ENCODE results near the gene TSC22D1.
"Not testable (repeated sequence)": the region's sequence is repeated elsewhere in the genome, so short reads cannot be mapped to it uniquely, and the experiment has no call there.

Gene TSC22D1

GRCh38 chr13:44506251-44506650 lies 69.9 kb downstream of the TSC22D1 start:
- DNase-seq (ENCODE audit: low read depth): no peak

- no peak for DNase-seq (ENCODE audit: low read depth)
Observed at GRCh38 chr13:44504116-44504515, 72.0 kb downstream of the TSC22D1 start.

GRCh38 chr13:44498969-44499368 lies 77.2 kb downstream of the TSC22D1 start:
- DNase-seq (ENCODE audit: low read depth): no peak

- DNase-seq (ENCODE audit: low read depth): no peak
Observed at GRCh38 chr13:44498502-44498901, 77.6 kb downstream of the TSC22D1 start.

- DNase-seq (ENCODE audit: low read depth): no peak
Observed at GRCh38 chr13:44497801-44498200, 78.3 kb downstream of the TSC22D1 start.

GRCh38 chr13:44493213-44493812 lies 82.8 kb downstream of the TSC22D1 start:
- no peak for DNase-seq (ENCODE audit: low read depth)

- no peak for DNase-seq (ENCODE audit: low read depth)
Observed at GRCh38 chr13:44489751-44490150, 86.4 kb downstream of the TSC22D1 start.

GRCh38 chr13:44487989-44488388 lies 88.1 kb downstream of the TSC22D1 start:
- no peak for DNase-seq (ENCODE audit: low read depth)

- DNase-seq (ENCODE audit: low read depth): no peak
Observed at GRCh38 chr13:44484562-44485138, 91.5 kb downstream of the TSC22D1 start.

- DNase-seq (ENCODE audit: low read depth): no peak
Observed at GRCh38 chr13:44474122-44474910, 101.8 kb downstream of the TSC22D1 start.

- DNase-seq (ENCODE audit: low read depth): no peak
Observed at GRCh38 chr13:44471686-44472085, 104.4 kb downstream of the TSC22D1 start.

GRCh38 chr13:44470638-44471562 lies 105.2 kb downstream of the TSC22D1 start:
- DNase-seq (ENCODE audit: low read depth): no peak

GRCh38 chr13:44468874-44469273 lies 107.3 kb downstream of the TSC22D1 start:
- DNase-seq (ENCODE audit: low read depth): no peak

- no peak for DNase-seq (ENCODE audit: low read depth)
Observed at GRCh38 chr13:44465318-44465717, 110.8 kb downstream of the TSC22D1 start.

- DNase-seq (ENCODE audit: low read depth): no peak
Observed at GRCh38 chr13:44464471-44464870, 111.7 kb downstream of the TSC22D1 start.

- DNase-seq (ENCODE audit: low read depth): no peak
Observed at GRCh38 chr13:44463759-44464158, 112.4 kb downstream of the TSC22D1 start.

- DNase-seq (ENCODE audit: low read depth): no peak
Observed at GRCh38 chr13:44459674-44460073, 116.5 kb downstream of the TSC22D1 start.

- DNase-seq (ENCODE audit: low read depth): no peak
Observed at GRCh38 chr13:44458313-44458975, 117.7 kb downstream of the TSC22D1 start.

GRCh38 chr13:44456212-44456611 lies 119.9 kb downstream of the TSC22D1 start:
- DNase-seq (ENCODE audit: low read depth): not testable (repeated sequence)

GRCh38 chr13:44455769-44456168 lies 120.4 kb downstream of the TSC22D1 start:
- no peak for DNase-seq (ENCODE audit: low read depth)

- DNase-seq (ENCODE audit: low read depth): no peak
Observed at GRCh38 chr13:44453881-44454280, 122.2 kb downstream of the TSC22D1 start.

GRCh38 chr13:44453069-44453468 lies 123.1 kb downstream of the TSC22D1 start:
- no peak for DNase-seq (ENCODE audit: low read depth)
